ENCODE measurements around the gene IL20.

Gene IL20

GRCh38 chr1:206833106-206833680 lies 32.2 kb upstream of the IL20 start:
- Histone ChIP-seq H3K36me3 (ENCODE audit: control insufficient read depth, insufficient read depth, low read length) (no peaks in the 10 kb centered on the region), H3K27ac (ENCODE audit: low read depth, low read length) (no peak overlapping the region), H3K4me1 (ENCODE audit: control insufficient read depth, insufficient read depth, low read length) (no peaks in the 10 kb centered on the region), H3K9ac (ENCODE audit: low read length) (no peak overlapping the region), H3K4me3 (ENCODE audit: low read length) (no peak overlapping the region), H3K27me3 (ENCODE audit: control insufficient read depth, insufficient read depth, low read length) (no peaks in the 10 kb centered on the region)

- no peak overlapping the region for H3K4me3 ChIP-seq (ENCODE audit: low read length)
- no peaks in the 10 kb centered on the region for H3K36me3 ChIP-seq (ENCODE audit: control insufficient read depth, insufficient read depth, low read length)
- H3K27ac ChIP-seq (ENCODE audit: low read depth, low read length), result no peak overlapping the region
- H3K9ac ChIP-seq (ENCODE audit: low read length), result no peak overlapping the region
- no peaks in the 10 kb centered on the region for H3K27me3 ChIP-seq (ENCODE audit: control insufficient read depth, insufficient read depth, low read length)
- no peaks in the 10 kb centered on the region for H3K4me1 ChIP-seq (ENCODE audit: control insufficient read depth, insufficient read depth, low read length)
These were observed 31.6 kb upstream of the IL20 start for GRCh38 chr1:206833801-206834200.

GRCh38 chr1:206834217-206834616 lies 31.2 kb upstream of the IL20 start:
- Histone ChIP-seq H3K4me3 (ENCODE audit: low read length) (no peak overlapping the region), H3K9ac (ENCODE audit: low read length) (no peak overlapping the region), H3K27me3 (ENCODE audit: control insufficient read depth, insufficient read depth, low read length) (no peaks in the 10 kb centered on the region), H3K4me1 (ENCODE audit: control insufficient read depth, insufficient read depth, low read length) (no peaks in the 10 kb centered on the region), H3K27ac (ENCODE audit: low read depth, low read length) (no peak overlapping the region), H3K36me3 (ENCODE audit: control insufficient read depth, insufficient read depth, low read length) (no peaks in the 10 kb centered on the region)

- H3K36me3 ChIP-seq (ENCODE audit: control insufficient read depth, insufficient read depth, low read length), result no peaks in the 10 kb centered on the region
- no peaks in the 10 kb centered on the region for H3K4me1 ChIP-seq (ENCODE audit: control insufficient read depth, insufficient read depth, low read length)
- no peak overlapping the region for H3K9ac ChIP-seq (ENCODE audit: low read length)
- H3K27ac ChIP-seq (ENCODE audit: low read depth, low read length), result no peak overlapping the region
- H3K4me3 ChIP-seq (ENCODE audit: low read length), result no peak overlapping the region
- no peaks in the 10 kb centered on the region for H3K27me3 ChIP-seq (ENCODE audit: control insufficient read depth, insufficient read depth, low read length)
These were observed 30.7 kb upstream of the IL20 start for GRCh38 chr1:206834711-206835110.

GRCh38 chr1:206835186-206835585 lies 30.2 kb upstream of the IL20 start:
- Histone ChIP-seq H3K9ac (ENCODE audit: low read length) (no peak overlapping the region), H3K4me3 (ENCODE audit: low read length) (no peak overlapping the region), H3K36me3 (ENCODE audit: control insufficient read depth, insufficient read depth, low read length) (no peaks in the 10 kb centered on the region), H3K4me1 (ENCODE audit: control insufficient read depth, insufficient read depth, low read length) (no peaks in the 10 kb centered on the region), H3K27ac (ENCODE audit: low read depth, low read length) (no peak overlapping the region), H3K27me3 (ENCODE audit: control insufficient read depth, insufficient read depth, low read length) (no peaks in the 10 kb centered on the region)

- no peak overlapping the region for H3K27ac ChIP-seq (ENCODE audit: low read depth, low read length)
- no peak overlapping the region for H3K4me3 ChIP-seq (ENCODE audit: low read length)
- H3K27me3 ChIP-seq (ENCODE audit: control insufficient read depth, insufficient read depth, low read length), result no peaks in the 10 kb centered on the region
- no peaks in the 10 kb centered on the region for H3K36me3 ChIP-seq (ENCODE audit: control insufficient read depth, insufficient read depth, low read length)
- H3K4me1 ChIP-seq (ENCODE audit: control insufficient read depth, insufficient read depth, low read length), result no peaks in the 10 kb centered on the region
- H3K9ac ChIP-seq (ENCODE audit: low read length), result no peak overlapping the region
These were observed 29.3 kb upstream of the IL20 start for GRCh38 chr1:206836111-206836510.

GRCh38 chr1:206839006-206839560 lies 26.3 kb upstream of the IL20 start:
- H3K4me3 ChIP-seq (ENCODE audit: low read length), result no peak overlapping the region
- H3K4me1 ChIP-seq (ENCODE audit: control insufficient read depth, insufficient read depth, low read length), result no peaks in the 10 kb centered on the region
- H3K9ac ChIP-seq (ENCODE audit: low read length), result no peak overlapping the region
- H3K27me3 ChIP-seq (ENCODE audit: control insufficient read depth, insufficient read depth, low read length), result no peaks in the 10 kb centered on the region
- no peak overlapping the region for H3K27ac ChIP-seq (ENCODE audit: low read depth, low read length)
- H3K36me3 ChIP-seq (ENCODE audit: control insufficient read depth, insufficient read depth, low read length), result no peaks in the 10 kb centered on the region

- Histone ChIP-seq H3K27ac (ENCODE audit: low read depth, low read length) (no peak overlapping the region), H3K9ac (ENCODE audit: low read length) (no peak overlapping the region), H3K27me3 (ENCODE audit: control insufficient read depth, insufficient read depth, low read length) (no peaks in the 10 kb centered on the region), H3K36me3 (ENCODE audit: control insufficient read depth, insufficient read depth, low read length) (no peaks in the 10 kb centered on the region), H3K4me3 (ENCODE audit: low read length) (no peak overlapping the region), H3K4me1 (ENCODE audit: control insufficient read depth, insufficient read depth, low read length) (no peaks in the 10 kb centered on the region)
These were observed 25.6 kb upstream of the IL20 start for GRCh38 chr1:206839857-206840256.

- Histone ChIP-seq H3K4me3 (ENCODE audit: low read length) (no peak overlapping the region), H3K4me1 (ENCODE audit: control insufficient read depth, insufficient read depth, low read length) (no peaks in the 10 kb centered on the region), H3K36me3 (ENCODE audit: control insufficient read depth, insufficient read depth, low read length) (no peaks in the 10 kb centered on the region), H3K27me3 (ENCODE audit: control insufficient read depth, insufficient read depth, low read length) (no peaks in the 10 kb centered on the region), H3K27ac (ENCODE audit: low read depth, low read length) (no peak overlapping the region), H3K9ac (ENCODE audit: low read length) (no peak overlapping the region)
These were observed 23.7 kb upstream of the IL20 start for GRCh38 chr1:206841609-206842323.

- Histone ChIP-seq H3K4me3 (ENCODE audit: low read length) (no peak overlapping the region), H3K27ac (ENCODE audit: low read depth, low read length) (no peak overlapping the region), H3K9ac (ENCODE audit: low read length) (no peak overlapping the region), H3K27me3 (ENCODE audit: control insufficient read depth, insufficient read depth, low read length) (no peaks in the 10 kb centered on the region), H3K4me1 (ENCODE audit: control insufficient read depth, insufficient read depth, low read length) (no peaks in the 10 kb centered on the region), H3K36me3 (ENCODE audit: control insufficient read depth, insufficient read depth, low read length) (no peaks in the 10 kb centered on the region)
These were observed 22.6 kb upstream of the IL20 start for GRCh38 chr1:206842854-206843253.

GRCh38 chr1:206843626-206844025 lies 21.8 kb upstream of the IL20 start:
- no peak overlapping the region for H3K4me3 ChIP-seq (ENCODE audit: low read length)
- no peaks in the 10 kb centered on the region for H3K36me3 ChIP-seq (ENCODE audit: control insufficient read depth, insufficient read depth, low read length)
- no peaks in the 10 kb centered on the region for H3K4me1 ChIP-seq (ENCODE audit: control insufficient read depth, insufficient read depth, low read length)
- no peak overlapping the region for H3K9ac ChIP-seq (ENCODE audit: low read length)
- no peaks in the 10 kb centered on the region for H3K27me3 ChIP-seq (ENCODE audit: control insufficient read depth, insufficient read depth, low read length)
- no peak overlapping the region for H3K27ac ChIP-seq (ENCODE audit: low read depth, low read length)

- Histone ChIP-seq H3K27me3 (ENCODE audit: control insufficient read depth, insufficient read depth, low read length) (no peaks in the 10 kb centered on the region), H3K36me3 (ENCODE audit: control insufficient read depth, insufficient read depth, low read length) (no peaks in the 10 kb centered on the region), H3K4me1 (ENCODE audit: control insufficient read depth, insufficient read depth, low read length) (no peaks in the 10 kb centered on the region), H3K4me3 (ENCODE audit: low read length) (no peak overlapping the region), H3K9ac (ENCODE audit: low read length) (no peak overlapping the region), H3K27ac (ENCODE audit: low read depth, low read length) (no peak overlapping the region)
These were observed 18.9 kb upstream of the IL20 start for GRCh38 chr1:206846487-206846886.

GRCh38 chr1:206847337-206847834 lies 18.0 kb upstream of the IL20 start:
- H3K27me3 ChIP-seq (ENCODE audit: control insufficient read depth, insufficient read depth, low read length), result no peaks in the 10 kb centered on the region
- no peaks in the 10 kb centered on the region for H3K36me3 ChIP-seq (ENCODE audit: control insufficient read depth, insufficient read depth, low read length)
- H3K27ac ChIP-seq (ENCODE audit: low read depth, low read length), result no peak overlapping the region
- H3K9ac ChIP-seq (ENCODE audit: low read length), result no peak overlapping the region
- H3K4me1 ChIP-seq (ENCODE audit: control insufficient read depth, insufficient read depth, low read length), result no peaks in the 10 kb centered on the region
- H3K4me3 ChIP-seq (ENCODE audit: low read length), result no peak overlapping the region

All from rectal smooth muscle tissue (tissue), 1 donor.